GM18511 (cell line): ENCODE data around the gene MSRB3.
"Not testable (repeated sequence)": the region's sequence is repeated elsewhere in the genome, so short reads cannot be mapped to it uniquely, and the experiment has no call there.

Experiments
- ATAC-seq: cut with Tn5 transposase; IDR thresholded peaks from one replicate; pipeline ENCODE4 v1.9.1; 2021; ENCODE audit warnings: mild to moderate bottlenecking, moderate library complexity; ENCODE audit not compliant: unreplicated experiment

Gene MSRB3

DNA sequence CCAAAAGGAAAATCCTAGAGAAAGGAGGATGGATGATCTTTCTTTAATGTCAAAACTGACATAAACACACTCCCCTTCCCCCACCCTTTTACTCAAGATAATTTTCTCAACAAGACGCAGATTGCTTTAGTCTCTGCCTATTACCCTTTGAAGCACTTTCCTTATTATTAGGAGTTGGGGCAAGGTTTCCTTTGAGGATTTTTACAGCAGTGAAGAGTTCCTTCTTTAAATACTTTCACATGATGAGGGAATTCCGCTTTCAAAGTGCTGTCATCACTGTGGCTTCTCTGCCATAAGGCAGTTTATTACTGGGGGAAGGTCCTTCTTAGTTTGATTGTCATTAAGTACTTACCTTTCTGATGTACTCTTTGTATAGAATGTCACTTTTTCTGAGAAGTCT lies 172.1 kb downstream of the MSRB3 start:
- ATAC-seq: no peak

DNA sequence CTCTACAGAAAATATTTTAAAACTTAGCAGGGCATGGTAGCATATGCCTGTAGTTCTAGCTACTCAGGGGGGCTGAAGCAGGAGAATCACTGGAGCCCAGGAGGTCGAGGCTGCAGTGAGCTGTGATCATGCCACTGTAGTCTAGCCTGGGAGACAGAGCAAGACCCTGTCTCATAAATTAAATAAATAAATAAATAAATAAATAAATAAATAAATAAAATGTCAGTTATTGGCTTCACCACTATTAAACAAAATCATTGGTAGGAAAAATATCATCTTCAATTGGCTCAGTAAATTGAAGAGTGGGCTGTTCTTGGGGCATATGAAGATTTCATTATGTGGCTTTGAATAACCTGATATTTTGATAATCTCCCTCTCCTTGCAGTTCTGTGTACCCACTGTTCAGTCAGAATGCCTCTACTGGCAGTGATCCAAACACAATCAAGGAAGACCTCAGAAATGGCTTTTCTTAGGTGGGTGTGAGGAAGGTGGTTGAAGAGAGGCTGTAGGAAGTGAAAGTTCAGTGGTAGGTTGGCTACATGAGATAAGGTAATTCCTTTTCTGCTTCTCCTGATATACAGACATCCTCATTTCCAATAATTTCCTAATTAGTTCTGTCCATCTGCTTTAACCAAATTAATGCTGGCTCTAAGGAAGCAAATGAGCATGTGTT lies 175.8 kb downstream of the MSRB3 start:
- no peak for ATAC-seq

DNA sequence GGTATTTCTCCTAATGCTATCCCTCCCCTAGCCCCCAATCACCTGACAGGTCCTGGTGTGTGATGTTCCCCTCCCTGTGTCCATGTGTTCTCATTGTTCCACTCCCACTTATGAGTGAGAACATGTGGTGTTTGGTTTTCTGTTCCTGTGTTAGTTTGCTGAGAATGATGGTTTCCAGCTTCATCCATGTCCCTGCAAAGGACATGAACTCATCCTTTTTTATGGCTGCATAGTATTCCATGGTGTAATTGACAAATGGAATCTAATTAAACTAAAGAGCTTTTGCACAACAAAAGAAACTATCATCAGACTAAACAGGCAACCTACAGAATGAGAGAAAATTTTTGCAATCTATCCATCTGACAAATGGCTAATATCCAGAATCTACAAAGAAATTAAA lies 178.9 kb downstream of the MSRB3 start:
- not testable (repeated sequence) for ATAC-seq

DNA sequence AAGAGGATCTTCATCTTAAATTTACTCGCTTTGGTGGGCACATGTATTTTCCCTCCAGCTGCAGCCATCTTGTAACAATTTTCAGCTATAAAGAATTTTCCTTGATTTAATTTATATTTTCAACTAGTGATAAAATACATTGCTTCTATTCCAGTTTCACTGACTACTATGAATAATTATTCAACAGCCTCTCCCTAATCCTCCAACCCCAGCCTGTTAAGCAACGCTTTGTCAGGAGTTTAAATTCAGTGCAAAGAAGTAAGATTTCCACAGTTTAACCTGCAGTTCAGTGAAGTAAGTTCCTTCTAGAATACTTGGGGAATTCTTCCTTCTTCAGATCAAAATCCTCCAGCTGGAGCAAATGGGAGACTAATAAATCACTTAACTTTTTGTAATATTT lies 180.2 kb downstream of the MSRB3 start:
- ATAC-seq: no peak

DNA sequence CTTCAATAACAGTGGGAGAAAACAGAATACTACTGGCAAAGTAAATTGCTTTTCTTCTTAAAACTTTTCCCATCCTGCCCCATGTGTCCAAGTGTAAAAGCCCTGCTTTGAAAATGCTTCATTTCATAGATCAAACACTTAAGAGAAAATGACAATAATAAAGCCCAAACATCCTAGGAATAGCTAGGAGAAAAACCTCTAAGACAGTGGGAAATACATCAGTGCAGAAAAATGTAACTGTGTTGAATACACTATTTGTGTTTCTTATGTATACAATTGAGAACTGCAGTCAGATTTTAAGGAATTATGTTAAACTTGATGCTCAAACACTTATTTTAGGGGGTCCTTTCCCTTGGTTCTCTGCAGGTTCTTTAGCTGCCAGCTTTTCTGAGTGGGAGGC lies 181.1 kb downstream of the MSRB3 start:
- no peak for ATAC-seq

DNA sequence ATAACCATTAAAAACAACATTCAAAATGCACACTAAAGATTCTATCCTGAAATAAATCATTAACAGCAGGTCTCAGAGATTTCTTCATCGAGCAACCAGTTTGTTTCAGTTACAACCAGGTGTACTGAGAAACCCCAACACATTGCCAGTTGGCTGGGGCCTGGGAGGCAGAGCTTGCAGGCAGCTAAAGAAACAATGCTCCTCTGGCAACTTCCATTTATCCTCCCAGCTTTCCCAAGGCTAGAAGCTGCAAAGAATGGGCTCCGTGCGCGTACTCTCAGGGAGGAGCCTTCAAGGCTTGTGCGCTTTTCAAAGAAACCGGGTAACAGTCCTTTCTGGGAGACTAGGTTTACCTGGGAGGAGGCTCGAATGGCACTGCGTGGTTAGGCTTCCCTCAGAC lies 181.6 kb downstream of the MSRB3 start:
- ATAC-seq: no peak

DNA sequence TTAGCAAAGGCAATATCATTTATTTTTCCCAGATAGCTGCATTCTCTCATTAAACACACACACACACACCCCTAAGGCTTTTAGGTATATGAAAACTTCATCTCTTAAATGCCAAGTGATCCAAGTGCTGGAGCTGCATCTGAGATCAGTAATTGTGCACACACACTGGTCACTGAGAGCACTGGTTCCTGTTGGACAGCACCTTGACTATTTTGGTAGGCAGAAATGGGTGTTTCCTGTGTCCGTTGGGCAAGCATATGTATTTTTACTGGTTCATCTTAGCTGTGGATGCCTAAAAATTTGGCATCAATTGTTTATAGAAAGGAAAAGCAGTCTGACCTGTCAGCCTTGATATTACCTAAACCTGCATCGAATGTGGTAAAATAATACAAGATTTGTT lies 182.5 kb downstream of the MSRB3 start:
- ATAC-seq: no peak

DNA sequence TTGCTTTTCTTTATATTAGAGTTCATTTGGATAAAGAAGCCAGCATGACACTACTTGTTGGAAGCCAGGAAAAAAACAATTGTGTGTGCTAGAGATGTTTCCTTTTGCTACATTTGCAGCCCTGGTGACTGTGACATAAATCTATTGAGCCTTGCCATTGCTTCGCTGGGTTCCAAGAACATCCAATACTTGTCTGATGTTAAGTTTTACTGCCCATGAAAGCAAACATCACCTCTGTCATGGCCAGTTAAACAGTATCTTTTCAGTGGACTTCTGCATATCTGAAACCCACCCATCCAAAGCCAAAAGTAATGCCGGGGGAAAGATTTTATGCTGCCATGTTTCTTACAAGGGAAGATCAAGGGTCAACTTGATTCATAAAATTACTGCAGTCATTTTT lies 184.0 kb downstream of the MSRB3 start:
- ATAC-seq: no peak

DNA sequence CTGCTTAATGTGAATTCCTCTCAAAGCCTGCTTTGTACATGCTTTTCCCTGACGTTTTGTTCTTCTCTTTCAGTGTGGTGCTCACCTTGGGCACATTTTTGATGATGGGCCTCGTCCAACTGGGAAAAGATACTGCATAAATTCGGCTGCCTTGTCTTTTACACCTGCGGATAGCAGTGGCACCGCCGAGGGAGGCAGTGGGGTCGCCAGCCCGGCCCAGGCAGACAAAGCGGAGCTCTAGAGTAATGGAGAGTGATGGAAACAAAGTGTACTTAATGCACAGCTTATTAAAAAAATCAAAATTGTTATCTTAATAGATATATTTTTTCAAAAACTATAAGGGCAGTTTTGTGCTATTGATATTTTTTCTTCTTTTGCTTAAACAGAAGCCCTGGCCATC lies 184.6 kb downstream of the MSRB3 start:
- no peak for ATAC-seq

DNA sequence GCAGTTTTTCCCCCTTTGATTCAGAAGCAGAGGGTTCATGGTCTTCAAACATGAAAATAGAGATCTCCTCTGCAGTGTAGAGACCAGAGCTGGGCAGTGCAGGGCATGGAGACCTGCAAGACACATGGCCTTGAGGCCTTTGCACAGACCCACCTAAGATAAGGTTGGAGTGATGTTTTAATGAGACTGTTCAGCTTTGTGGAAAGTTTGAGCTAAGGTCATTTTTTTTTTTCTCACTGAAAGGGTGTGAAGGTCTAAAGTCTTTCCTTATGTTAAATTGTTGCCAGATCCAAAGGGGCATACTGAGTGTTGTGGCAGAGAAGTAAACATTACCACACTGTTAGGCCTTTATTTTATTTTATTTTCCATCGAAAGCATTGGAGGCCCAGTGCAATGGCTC lies 185.1 kb downstream of the MSRB3 start:
- no peak for ATAC-seq

DNA sequence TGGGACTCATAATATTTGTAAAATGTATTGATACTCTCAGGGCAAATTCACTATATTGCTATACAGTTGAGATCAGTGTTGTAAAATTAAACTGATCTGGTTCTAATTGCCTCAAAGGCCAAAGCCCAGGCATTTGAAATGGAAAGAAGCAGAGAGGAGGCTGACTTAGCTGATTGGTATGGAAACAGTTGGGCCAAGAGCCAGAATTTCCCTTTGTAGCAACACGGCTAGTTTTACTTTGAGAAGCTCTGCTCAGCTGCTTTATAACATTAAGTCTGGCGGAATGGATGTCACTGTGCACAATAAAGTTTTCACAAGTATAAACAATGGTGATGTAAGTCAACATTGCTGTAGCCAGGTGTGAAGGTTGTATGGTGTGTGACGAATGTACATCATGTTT lies 186.4 kb downstream of the MSRB3 start:
- no peak for ATAC-seq

DNA sequence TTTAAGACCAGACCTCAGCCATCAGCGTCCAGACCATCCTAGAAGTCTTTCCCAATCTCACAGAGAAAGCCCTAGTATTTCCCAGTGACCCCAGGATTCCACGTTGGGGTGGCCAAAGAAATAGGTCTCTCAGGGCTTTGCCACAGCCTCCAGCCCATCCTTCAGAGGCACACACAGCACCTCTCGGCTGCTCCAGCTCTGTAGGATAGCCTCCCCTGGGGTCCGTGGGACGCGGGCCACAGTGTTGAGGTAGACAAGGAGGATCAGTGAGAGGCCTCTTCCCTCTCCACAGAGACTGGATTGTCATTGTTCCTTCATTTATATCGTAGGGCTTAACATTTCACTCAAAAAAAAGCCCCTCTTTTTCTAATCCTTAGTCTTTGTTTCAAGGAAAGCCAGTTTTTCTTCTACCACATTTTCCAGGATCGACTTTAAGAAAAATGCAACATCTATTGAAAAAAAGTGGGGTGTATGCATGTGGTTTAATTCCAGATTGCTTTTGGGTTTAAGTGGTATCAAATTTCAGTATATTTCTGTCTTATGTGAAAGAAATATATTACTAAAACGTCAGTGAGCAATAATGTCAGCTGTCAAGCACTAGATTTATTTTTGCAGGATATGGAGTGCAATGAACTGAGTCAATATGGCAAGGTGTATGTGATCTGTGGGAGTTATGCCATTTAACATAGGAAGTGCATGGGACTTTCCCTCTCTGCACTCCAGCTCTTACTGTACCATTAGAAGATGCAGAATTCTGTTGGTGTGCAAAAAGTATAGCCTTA lies 187.5 kb downstream of the MSRB3 start:
- no peak for ATAC-seq

DNA sequence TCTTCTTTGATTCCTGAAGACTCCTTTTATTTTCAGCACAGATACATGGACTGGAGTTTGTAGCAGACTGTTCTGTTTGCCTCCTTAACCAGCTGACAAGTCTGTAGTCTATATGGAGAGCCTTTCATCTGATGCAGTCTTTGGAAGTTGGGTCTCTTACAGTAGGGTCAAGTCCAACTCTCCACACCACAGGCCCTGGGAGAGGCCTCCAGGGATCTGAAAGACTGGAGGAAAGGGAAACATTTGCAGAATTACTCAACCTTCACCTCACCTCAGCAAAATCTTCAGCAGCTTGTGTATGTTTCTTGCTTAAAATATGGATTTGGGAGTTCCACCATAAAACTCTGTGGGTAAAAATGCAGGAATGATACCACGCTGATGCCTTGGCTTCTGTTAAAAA lies 188.4 kb downstream of the MSRB3 start:
- no peak for ATAC-seq

DNA sequence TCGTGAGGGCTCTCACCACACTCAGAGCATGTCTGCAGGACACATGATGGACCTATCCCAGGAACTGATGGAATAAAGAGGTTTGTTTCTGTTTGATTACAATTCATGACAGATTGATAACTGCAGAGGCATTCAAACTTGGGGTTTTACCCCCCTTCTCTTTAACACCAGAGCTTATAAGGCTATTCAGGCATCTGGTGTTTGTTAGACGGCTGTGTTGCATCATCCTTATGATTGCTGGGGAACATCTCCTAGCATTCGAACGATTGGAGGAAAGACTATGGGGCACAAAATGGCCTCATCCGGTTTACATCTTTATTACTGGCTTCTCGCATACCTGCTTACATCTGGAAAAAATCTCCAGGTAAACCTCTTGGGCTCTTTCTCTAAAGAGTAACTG lies 191.8 kb downstream of the MSRB3 start:
- no peak for ATAC-seq

DNA sequence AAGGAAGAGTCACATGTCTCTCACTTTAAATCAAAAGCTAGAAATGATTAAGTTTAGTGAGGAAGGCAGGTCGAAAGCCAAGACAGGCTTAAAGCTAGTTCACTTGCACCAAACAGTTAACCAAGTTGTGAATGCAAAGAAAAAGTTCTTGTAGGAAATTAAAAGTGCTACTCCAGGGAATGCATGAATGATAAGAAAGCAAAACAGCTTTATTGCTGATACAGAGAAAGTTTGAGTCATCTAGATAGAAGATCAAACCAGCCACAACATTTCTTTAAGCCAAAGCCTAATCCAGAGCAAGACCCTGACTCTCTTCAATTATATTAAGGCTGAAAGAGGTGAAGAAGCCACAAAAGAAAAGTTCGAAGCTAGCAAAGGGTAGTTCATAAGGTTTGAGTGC lies 193.6 kb downstream of the MSRB3 start:
- ATAC-seq: no peak

DNA sequence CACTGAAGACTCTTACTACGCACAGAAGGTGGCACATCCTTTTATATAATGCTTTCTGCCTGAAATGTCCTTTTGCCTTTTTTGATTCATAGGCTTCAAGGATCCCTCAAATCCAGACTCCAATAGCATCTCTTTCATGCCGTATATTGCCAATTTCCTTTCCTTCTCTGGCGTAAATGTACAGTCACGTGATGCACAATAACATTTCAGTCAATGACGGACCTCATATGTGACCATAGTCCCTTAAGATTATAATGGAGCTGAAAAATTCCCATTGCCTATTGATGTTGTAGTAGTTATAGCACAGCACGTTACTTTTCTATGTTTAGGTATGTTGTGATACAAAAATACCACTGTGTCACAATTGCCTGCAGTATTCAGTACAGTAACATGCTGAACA lies 196.3 kb downstream of the MSRB3 start:
- ATAC-seq: no peak

DNA sequence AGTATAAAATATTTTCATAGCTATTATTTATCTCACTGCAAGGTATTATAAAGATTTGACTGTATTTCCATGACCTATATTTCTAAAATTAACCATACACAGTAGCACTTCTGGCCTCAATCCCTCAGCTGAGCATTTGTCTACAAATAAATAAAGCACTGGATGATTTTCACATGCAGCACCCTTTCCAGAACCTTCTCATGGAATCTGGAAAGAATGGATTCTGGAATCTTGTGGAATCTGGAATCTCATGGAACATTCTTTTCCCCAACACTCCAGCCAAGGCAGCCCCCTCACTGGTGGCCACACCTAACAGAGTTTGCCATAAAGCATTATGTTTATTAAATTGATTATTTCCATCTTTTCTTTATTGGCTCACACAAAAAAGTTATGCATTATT lies 199.2 kb downstream of the MSRB3 start:
- ATAC-seq: no peak

DNA sequence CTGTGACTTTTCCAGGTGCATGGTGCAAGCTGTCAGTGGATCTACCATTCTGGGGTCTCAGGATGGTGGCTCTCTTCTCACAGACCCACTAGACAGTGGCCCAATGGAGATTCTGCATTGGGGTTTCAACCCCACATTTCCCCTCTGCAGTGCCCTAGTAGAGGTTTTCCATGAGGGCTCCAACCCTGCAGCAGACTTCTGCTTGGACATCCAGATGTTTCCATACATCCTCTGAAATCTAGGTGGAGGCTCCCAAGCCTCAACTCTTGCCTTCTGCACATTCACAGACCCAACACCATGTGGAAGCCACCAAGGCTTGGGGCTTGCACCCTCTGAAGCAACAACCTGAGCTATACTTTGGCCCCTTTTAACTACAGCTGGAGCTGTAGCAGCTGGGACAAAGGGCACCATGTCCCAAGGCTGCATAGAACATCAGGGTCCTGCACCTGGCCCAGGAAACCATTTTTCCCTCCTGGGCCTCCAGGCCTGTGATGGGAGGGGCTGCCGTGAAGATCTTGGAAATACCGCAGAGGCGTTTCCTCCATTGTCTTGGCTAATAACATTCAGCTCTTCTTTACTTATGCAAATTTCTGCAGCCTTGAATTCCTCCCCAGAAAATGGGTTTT lies 205.5 kb downstream of the MSRB3 start:
- ATAC-seq: not testable (repeated sequence)

DNA sequence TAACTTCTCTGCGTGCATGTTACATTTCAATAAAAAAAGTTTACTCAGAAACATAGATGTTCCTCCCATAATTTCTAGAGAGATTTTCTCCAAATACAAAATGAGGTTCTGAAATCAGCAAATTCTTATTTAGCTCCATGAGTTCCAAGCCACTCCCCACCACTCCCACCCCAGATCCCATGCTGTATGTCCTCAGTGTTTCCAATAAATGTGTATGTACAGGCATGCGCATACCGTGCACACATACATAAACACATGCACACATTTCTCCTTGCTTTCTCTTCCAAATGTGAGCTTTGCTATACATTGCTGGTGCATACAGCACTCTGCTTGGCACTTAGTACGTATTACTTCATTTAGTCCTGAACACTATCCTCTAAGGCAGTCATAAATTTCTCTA lies 209.7 kb downstream of the MSRB3 start:
- no peak for ATAC-seq

DNA sequence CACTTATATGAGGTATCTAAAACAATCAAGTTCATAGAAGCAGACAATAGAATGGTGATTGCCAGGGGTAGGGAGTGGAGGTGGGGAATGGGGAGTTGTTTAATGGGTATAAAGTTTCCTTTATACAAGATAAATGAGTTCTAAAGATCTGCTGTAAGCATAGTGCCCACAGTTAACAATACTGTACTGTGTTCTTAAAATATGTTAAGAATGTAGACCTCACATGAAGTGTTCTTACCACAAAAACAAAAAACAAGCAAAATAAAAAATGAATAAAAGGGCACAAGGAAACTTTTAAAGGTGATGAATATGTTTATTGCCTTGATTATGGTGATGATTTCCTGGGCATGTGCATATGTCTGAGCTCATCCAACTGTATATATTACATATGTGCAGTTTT lies 211.8 kb downstream of the MSRB3 start:
- no peak for ATAC-seq

DNA sequence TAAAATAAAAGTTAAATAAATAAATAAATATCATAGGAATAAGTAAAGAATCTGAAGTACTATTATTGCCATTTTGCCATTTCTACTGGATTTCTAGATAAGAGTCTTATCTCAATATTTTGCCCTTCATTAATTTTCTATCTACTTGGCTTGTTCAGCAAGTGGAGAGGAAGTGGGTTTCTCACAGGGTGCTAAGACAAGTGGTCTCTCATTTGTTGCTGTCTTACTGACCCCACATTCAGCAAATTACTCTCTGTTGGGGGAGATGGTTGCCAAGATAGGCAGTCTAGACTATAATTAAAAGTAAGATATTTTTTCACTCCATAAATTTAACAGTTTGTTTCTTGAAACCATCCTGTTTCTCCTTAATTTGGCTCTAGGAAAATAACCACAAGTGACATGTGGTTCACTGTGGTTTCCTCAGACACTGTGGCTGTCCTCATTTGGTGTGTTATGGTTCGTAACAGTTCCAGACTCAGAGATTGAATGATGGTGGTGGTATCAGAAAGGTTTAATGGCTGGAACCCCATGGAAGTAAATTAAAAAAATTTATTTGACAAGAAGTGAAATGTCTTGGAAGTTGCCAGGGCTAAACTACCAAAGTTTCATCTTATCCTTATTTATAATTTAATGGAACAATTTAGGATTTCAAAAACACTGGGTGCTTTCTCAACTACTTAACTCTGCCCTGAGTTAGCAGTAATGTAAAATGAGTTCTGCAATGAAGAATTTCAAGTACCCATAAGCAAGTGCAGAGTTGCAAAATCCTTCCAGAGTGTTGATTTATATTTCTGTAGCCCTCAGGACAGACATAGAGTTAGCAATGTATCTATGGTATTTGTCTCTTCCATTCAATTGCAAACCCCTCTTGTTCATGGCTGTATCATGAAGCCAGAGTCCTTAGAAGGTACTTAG lies 214.8 kb downstream of the MSRB3 start:
- ATAC-seq: no peak
